ENCODE results near the gene VOPP1. TPM values are rescaled to one million over a fixed set of nuclear protein-coding genes. Genes with fewer than 3 reads are reported as not detected.

VOPP1 gene
- total and polyA plus RNA-seq, 10 of the 15 experiments (the other 5 are each of a cell fraction or from before 2014, with no cell fraction given) = 32.8 to 206 (median 129) TPM

GRCh38 chr7:55558962-55559920 is 13.1 kb downstream of the VOPP1 start:
- peaks cover 100% of the 10 kb centered on the region for H3K79me2 ChIP-seq (ENCODE audit: control insufficient read depth, insufficient read depth, low read length)
- H3K4me3 ChIP-seq = peak overlapping the region; percentile 14; the same call in 1 of the 2 replicates
- FAIRE-seq (no peak), DNase-seq (ENCODE audit: low read depth, low spot score) (no peak), ATAC-seq (peak; percentile 3)
- in situ Hi-C loops (cut with MboI) (loop anchor here (25.0 kb wide), 1 partner anchor 797 kb away; the partner anchor contains the start of gene SEC61G), intact Hi-C loops (cut with micrococcal nuclease; ENCODE audit: unreplicated experiment) (no loop called here)
- SMC1A ChIA-PET (ENCODE audit: uncharacterized antibody, unreplicated experiment) = interaction anchor here (0.8 to 3.2 kb wide), 12 partner anchors 9 to 252 kb away, joined by 3 to 57 read pairs (median 8); no protein-coding TSS in a partner anchor
- H3K9me3 ChIP-seq (replicated peaks; ENCODE audit: control insufficient read depth, insufficient read depth, low read length) = no peaks in the 10 kb centered on the region
- H4K20me1 ChIP-seq (ENCODE audit: control insufficient read depth, insufficient read depth) = peaks cover 3% of the 10 kb centered on the region; the same call in 1 of the 2 replicates
- H2AFZ ChIP-seq (ENCODE audit: control insufficient read depth, low read depth, low read length) = no peak overlapping the region
- H3K27ac ChIP-seq (ENCODE audit: control insufficient read depth, insufficient read depth) = peak overlapping the region; percentile 51
- RAD21 ChIA-PET (ENCODE audit: unreplicated experiment) = interaction anchor here (0.7 to 2.9 kb wide), 13 partner anchors 9 to 250 kb away, joined by 3 to 34 read pairs (median 6); no protein-coding TSS in a partner anchor
- H3K9ac ChIP-seq (ENCODE audit: control insufficient read depth, insufficient read depth, low read length) = peak overlapping the region; percentile 12; the same call in 1 of the 2 replicates
- H3K4me1 ChIP-seq (ENCODE audit: control insufficient read depth, insufficient read depth, low read length) = peaks cover 83% of the 10 kb centered on the region
- H3K4me2 ChIP-seq (ENCODE audit: control insufficient read depth, insufficient read depth) = peak overlapping the region; percentile 39
- peaks cover 9 to 11% of the 10 kb centered on the region in 2 experiments for H3K36me3 ChIP-seq (ENCODE audit: control insufficient read depth in 2 of 2, insufficient read depth in 2 of 2, low read length in 1 of 2)
- CTCF ChIA-PET = interaction anchor here (0.8 to 1.7 kb wide), 12 partner anchors 8 to 250 kb away, joined by 3 to 6 read pairs (median 4); no protein-coding TSS in a partner anchor
- POLR2A ChIA-PET = interaction anchor here (0.5 to 2.7 kb wide), 8 partner anchors 10 to 42 kb away, joined by 3 to 24 read pairs (median 7); no protein-coding TSS in a partner anchor
- H3K27me3 ChIP-seq (replicated peaks in 1 of 2; ENCODE audit: control insufficient read depth in 2 of 2, insufficient read depth in 2 of 2, low read length in 1 of 2) = no peaks in the 10 kb centered on the region
- WGBS (ENCODE audit: insufficient coverage, insufficient replicate concordance, low lambda C conversion rate, missing lambda C conversion rate) = 18% methylated on average over 12 of the region's 12 CpGs
- BruUV-seq (replicated peaks) = no TSS peak
- TF ChIP-seq FOXK2 (IDR thresholded peaks at IDR 0.05) = no peak
- no peak for TF ChIP-seq TBL1XR1 (IDR thresholded peaks at IDR 0.05; ENCODE audit: low read depth, low read length)
- TF ChIP-seq MAX (IDR thresholded peaks at IDR 0.05; ENCODE audit: low read depth, low read length) = no peak
- no peak for TF ChIP-seq CEBPB (IDR thresholded peaks at IDR 0.05; ENCODE audit: borderline replicate concordance in 1 of 2, low read depth in 2 of 2, low read length in 2 of 2)
- TF ChIP-seq PBX3 (IDR thresholded peaks at IDR 0.05; ENCODE audit: insufficient replicate concordance, low read depth, low read length) = peak; percentile 54
- TF ChIP-seq SUPT20H (IDR thresholded peaks at IDR 0.05; ENCODE audit: borderline replicate concordance, control insufficient read depth, low read depth, low read length) = no peak
- no peak for TF ChIP-seq DPF2 (IDR thresholded peaks at IDR 0.05)
- no peak for TF ChIP-seq CEBPZ (IDR thresholded peaks at IDR 0.05; ENCODE audit: low read depth, low read length)
- TF ChIP-seq TAF1 (IDR thresholded peaks at IDR 0.05; ENCODE audit: borderline replicate concordance, low read depth, low read length) = no peak
- TF ChIP-seq CBFB (IDR thresholded peaks at IDR 0.05; ENCODE audit: low read depth) = no peak
- TF ChIP-seq EGR1 (IDR thresholded peaks at IDR 0.05; ENCODE audit: borderline replicate concordance in 1 of 2, low read depth in 2 of 2, low read length in 2 of 2) = no peak
- TF ChIP-seq TARDBP (IDR thresholded peaks at IDR 0.05; ENCODE audit: borderline replicate concordance) = no peak
- no peak for TF ChIP-seq MYC (IDR thresholded peaks at IDR 0.05; ENCODE audit: insufficient read depth, insufficient read length, insufficient replicate concordance, low read length, severe bottlenecking)
- TF ChIP-seq GATAD2B (conservative IDR thresholded peaks at IDR 0.05; ENCODE audit: low read depth) = no peak
- 0 out of 2 replicates have a peak, but pooled peaks have one; percentile 32 for TF ChIP-seq NFYB (IDR thresholded peaks at IDR 0.05; ENCODE audit: insufficient read depth, low read depth, low read length)
